Measurements from ENCODE around the gene ATP9B. TPM values are rescaled to one million over a fixed set of nuclear protein-coding genes. Genes with fewer than 3 reads are reported as not detected.
A peak's percentile ranks its signal among the peaks of the same experiment; 100 is the strongest.

Gene ATP9B
- total RNA-seq, 1 experiment from 2014 or later, result 44.4 TPM

- H3K27me3 ChIP-seq (ENCODE audit: control insufficient read depth, insufficient read depth, low read length), result no peaks in the 10 kb centered on the region
- no peak overlapping the region for H3K4me3 ChIP-seq (ENCODE audit: low read depth in 2 of 2, low read length in 2 of 2)
- POLR2A ChIA-PET, result no interaction called here
- no peaks in the 10 kb centered on the region for H3K36me3 ChIP-seq (ENCODE audit: control insufficient read depth, insufficient read depth, low read length)
- CTCF ChIA-PET, result interaction anchor here (0.7 kb wide), 1 partner anchor 235 kb away, joined by 3 read pairs; no protein-coding TSS in a partner anchor
- H3K27ac ChIP-seq (ENCODE audit: low read length), result no peak overlapping the region
- DNase-seq (ENCODE audit: low read depth, low spot score) (no peak), ATAC-seq (peak; percentile 42)
- intact Hi-C loops (cut with micrococcal nuclease; ENCODE audit: unreplicated experiment) (no loop called here), in situ Hi-C loops (cut with HindIII; ENCODE audit: low pct_unique_long_range_greater_than_20kb, low sequenced_read_pairs) (no loop called here)
- H3K4me1 ChIP-seq (ENCODE audit: control insufficient read depth, insufficient read depth, low read length), result peaks cover 3% of the 10 kb centered on the region; the same call in 1 of the 2 replicates
- BruUV-seq (replicated peaks), result no TSS peak
- TF ChIP-seq, protein P1, sequence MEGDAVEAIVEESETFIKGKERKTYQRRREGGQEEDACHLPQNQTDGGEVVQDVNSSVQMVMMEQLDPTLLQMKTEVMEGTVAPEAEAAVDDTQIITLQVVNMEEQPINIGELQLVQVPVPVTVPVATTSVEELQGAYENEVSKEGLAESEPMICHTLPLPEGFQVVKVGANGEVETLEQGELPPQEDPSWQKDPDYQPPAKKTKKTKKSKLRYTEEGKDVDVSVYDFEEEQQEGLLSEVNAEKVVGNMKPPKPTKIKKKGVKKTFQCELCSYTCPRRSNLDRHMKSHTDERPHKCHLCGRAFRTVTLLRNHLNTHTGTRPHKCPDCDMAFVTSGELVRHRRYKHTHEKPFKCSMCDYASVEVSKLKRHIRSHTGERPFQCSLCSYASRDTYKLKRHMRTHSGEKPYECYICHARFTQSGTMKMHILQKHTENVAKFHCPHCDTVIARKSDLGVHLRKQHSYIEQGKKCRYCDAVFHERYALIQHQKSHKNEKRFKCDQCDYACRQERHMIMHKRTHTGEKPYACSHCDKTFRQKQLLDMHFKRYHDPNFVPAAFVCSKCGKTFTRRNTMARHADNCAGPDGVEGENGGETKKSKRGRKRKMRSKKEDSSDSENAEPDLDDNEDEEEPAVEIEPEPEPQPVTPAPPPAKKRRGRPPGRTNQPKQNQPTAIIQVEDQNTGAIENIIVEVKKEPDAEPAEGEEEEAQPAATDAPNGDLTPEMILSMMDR (IDR thresholded peaks at IDR 0.05), result no peak
- TF ChIP-seq POLR2AphosphoS5 (IDR thresholded peaks at IDR 0.05; ENCODE audit: low read depth, low read length) (no peak), TCF7L2 (IDR thresholded peaks at IDR 0.05; ENCODE audit: low read depth, low read length) (no peak)
- TF ChIP-seq, protein P2, sequence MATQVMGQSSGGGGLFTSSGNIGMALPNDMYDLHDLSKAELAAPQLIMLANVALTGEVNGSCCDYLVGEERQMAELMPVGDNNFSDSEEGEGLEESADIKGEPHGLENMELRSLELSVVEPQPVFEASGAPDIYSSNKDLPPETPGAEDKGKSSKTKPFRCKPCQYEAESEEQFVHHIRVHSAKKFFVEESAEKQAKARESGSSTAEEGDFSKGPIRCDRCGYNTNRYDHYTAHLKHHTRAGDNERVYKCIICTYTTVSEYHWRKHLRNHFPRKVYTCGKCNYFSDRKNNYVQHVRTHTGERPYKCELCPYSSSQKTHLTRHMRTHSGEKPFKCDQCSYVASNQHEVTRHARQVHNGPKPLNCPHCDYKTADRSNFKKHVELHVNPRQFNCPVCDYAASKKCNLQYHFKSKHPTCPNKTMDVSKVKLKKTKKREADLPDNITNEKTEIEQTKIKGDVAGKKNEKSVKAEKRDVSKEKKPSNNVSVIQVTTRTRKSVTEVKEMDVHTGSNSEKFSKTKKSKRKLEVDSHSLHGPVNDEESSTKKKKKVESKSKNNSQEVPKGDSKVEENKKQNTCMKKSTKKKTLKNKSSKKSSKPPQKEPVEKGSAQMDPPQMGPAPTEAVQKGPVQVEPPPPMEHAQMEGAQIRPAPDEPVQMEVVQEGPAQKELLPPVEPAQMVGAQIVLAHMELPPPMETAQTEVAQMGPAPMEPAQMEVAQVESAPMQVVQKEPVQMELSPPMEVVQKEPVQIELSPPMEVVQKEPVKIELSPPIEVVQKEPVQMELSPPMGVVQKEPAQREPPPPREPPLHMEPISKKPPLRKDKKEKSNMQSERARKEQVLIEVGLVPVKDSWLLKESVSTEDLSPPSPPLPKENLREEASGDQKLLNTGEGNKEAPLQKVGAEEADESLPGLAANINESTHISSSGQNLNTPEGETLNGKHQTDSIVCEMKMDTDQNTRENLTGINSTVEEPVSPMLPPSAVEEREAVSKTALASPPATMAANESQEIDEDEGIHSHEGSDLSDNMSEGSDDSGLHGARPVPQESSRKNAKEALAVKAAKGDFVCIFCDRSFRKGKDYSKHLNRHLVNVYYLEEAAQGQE (IDR thresholded peaks at IDR 0.05; ENCODE audit: insufficient read depth in 1 of 2, low read depth in 2 of 2, low read length in 1 of 2), result no peak
- no peaks in the 10 kb centered on the region; the same call in 1 of the 2 replicates for H3K9me3 ChIP-seq (ENCODE audit: control insufficient read depth, insufficient read depth, low read depth, low read length)
These were observed 26.9 kb upstream of the ATP9B start for GRCh38 chr18:79042276-79042675.

DNA sequence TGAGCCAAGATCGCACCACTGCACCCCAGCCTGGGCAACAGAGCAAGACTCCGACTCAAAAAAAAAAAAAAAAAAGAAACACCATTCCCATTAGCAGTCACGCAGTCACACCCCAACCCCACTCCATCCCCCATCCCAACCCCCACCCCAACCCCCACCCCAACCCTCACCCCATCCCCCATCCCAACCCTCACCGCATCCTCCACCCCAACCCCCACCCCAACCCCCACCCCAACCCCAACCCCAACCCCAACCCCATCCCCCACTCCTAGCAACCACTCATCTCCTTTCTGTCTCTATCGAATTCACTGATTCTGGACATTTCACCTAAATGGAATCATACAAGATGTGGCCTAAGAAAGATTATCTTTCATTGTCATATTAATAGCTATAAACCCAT lies 25.9 kb upstream of the ATP9B start:
- TF ChIP-seq POLR2AphosphoS5 (IDR thresholded peaks at IDR 0.05; ENCODE audit: low read depth, low read length), result no peak
- TF ChIP-seq, protein P1 (IDR thresholded peaks at IDR 0.05), result no peak
- no peaks in the 10 kb centered on the region; the same call in 1 of the 2 replicates for H3K9me3 ChIP-seq (ENCODE audit: control insufficient read depth, insufficient read depth, low read depth, low read length)
- BruUV-seq (replicated peaks), result no TSS peak
- no peaks in the 10 kb centered on the region for H3K27me3 ChIP-seq (ENCODE audit: control insufficient read depth, insufficient read depth, low read length)
- no peak for DNase-seq (ENCODE audit: low read depth, low spot score)
- intact Hi-C loops (cut with micrococcal nuclease; ENCODE audit: unreplicated experiment) (no loop called here), in situ Hi-C loops (cut with HindIII; ENCODE audit: low pct_unique_long_range_greater_than_20kb, low sequenced_read_pairs) (no loop called here)
- no peaks in the 10 kb centered on the region for H3K36me3 ChIP-seq (ENCODE audit: control insufficient read depth, insufficient read depth, low read length)
- H3K4me1 ChIP-seq (ENCODE audit: control insufficient read depth, insufficient read depth, low read length), result peaks cover 3% of the 10 kb centered on the region; the same call in 1 of the 2 replicates
- no peak for ATAC-seq
- H3K27ac ChIP-seq (ENCODE audit: low read length), result no peak overlapping the region
- POLR2A ChIA-PET, result interaction anchor here (0.6 to 0.7 kb wide), 2 partner anchors 79 to 1424 kb away, joined by 3 to 4 read pairs; no protein-coding TSS in a partner anchor
- H3K4me3 ChIP-seq (ENCODE audit: low read depth in 2 of 2, low read length in 2 of 2), result no peak overlapping the region
- CTCF ChIA-PET, result interaction anchor here (0.6 kb wide), 1 partner anchor 317 kb away, joined by 3 read pairs; no protein-coding TSS in a partner anchor

DNA sequence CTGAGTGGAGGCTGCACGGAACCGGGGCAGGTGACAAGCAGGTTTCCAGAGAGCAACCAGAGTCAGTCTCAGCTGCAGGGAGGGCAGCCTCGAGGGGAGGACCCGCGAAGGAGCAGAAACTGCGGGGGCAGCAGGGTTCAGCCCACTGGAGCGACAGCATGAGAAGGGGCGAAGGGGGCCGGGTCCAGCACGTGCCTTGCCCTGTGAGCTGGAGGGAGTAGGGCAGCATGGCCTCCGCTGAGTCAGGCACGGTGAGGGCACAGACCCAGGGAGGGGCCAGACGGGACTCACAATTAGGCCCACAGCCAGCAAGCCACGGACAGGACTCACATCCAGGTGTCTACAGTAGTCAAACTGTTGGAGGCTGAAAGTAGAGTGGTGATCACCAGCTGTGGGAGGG lies 22.7 kb upstream of the ATP9B start:
- no TSS peak for BruUV-seq (replicated peaks)
- CTCF ChIA-PET, result no interaction called here
- H3K4me3 ChIP-seq (ENCODE audit: low read depth in 2 of 2, low read length in 2 of 2), result no peak overlapping the region
- H3K27ac ChIP-seq (ENCODE audit: low read length), result no peak overlapping the region
- intact Hi-C loops (cut with micrococcal nuclease; ENCODE audit: unreplicated experiment) (no loop called here), in situ Hi-C loops (cut with HindIII; ENCODE audit: low pct_unique_long_range_greater_than_20kb, low sequenced_read_pairs) (no loop called here)
- TF ChIP-seq TCF7L2 (IDR thresholded peaks at IDR 0.05; ENCODE audit: low read depth, low read length) (no peak), SIN3A (IDR thresholded peaks at IDR 0.05; ENCODE audit: borderline replicate concordance, insufficient read depth, low read depth, low read length) (no peak), POLR2AphosphoS5 (IDR thresholded peaks at IDR 0.05; ENCODE audit: low read depth, low read length) (no peak)
- TF ChIP-seq, protein P1 (IDR thresholded peaks at IDR 0.05), result no peak
- TF ChIP-seq, protein P2 (IDR thresholded peaks at IDR 0.05; ENCODE audit: insufficient read depth in 1 of 2, low read depth in 2 of 2, low read length in 1 of 2), result no peak
- H3K27me3 ChIP-seq (ENCODE audit: control insufficient read depth, insufficient read depth, low read length), result no peaks in the 10 kb centered on the region
- H3K4me1 ChIP-seq (ENCODE audit: control insufficient read depth, insufficient read depth, low read length), result peaks cover 3% of the 10 kb centered on the region; the same call in 1 of the 2 replicates
- H3K9me3 ChIP-seq (ENCODE audit: control insufficient read depth, insufficient read depth, low read depth, low read length), result no peaks in the 10 kb centered on the region
- ATAC-seq (no peak), DNase-seq (ENCODE audit: low read depth, low spot score) (no peak)
- no peaks in the 10 kb centered on the region for H3K36me3 ChIP-seq (ENCODE audit: control insufficient read depth, insufficient read depth, low read length)
- POLR2A ChIA-PET, result no interaction called here

Measured in Panc1 (cell line).